GM12878 (cell line): Measurements from ENCODE around the gene GET3. TPM values are rescaled to one million over a fixed set of nuclear protein-coding genes. Genes with fewer than 3 reads are reported as not detected.

ENCODE experiments used
- ATAC-seq: fragments of 200-7000 bp; cut with Tn5 transposase; 3 replicates; pipeline ENCODE4 v1.9.1; 2020; ENCODE audit warnings: mild to moderate bottlenecking, moderate library complexity
- BruUV-seq: library from RNA; stranded (reverse); fragments of 400-500 nt; replicated peaks from 2 replicates; lab custom pipeline; 2021; lab: Mats Ljungman, UMichigan
- CTCF ChIA-PET: fragments of 300-600 bp; sonication (Branson Sonifier 250); formaldehyde crosslinking; extraction: SDS; loops from one replicate; lab custom pipeline; 2021; ENCODE audit warnings: inconsistent platforms; lab: Yijun Ruan, JAX
- POLR2A ChIA-PET: fragments of 350-600 bp; formaldehyde crosslinking; extraction: SDS; loops from one replicate; lab custom pipeline; 2021; ENCODE audit warnings: inconsistent platforms; lab: Charles Lee
- RAD21 ChIA-PET: fragments of 300-600 bp; sonication (Branson Sonifier 250); formaldehyde crosslinking; loops from one replicate; lab custom pipeline; 2023; ENCODE audit warnings: antibody characterized with exemption; ENCODE audit not compliant: unreplicated experiment; lab: Charles Lee
- SMC1A ChIA-PET: fragments of 300-600 bp; sonication (Branson Sonifier 250); formaldehyde crosslinking; loops from one replicate; lab custom pipeline; 2023; ENCODE audit not compliant: unreplicated experiment, uncharacterized antibody; lab: Charles Lee
- DNase-seq: peaks from one replicate; pipeline ENCODE4 v3.0.0-alpha.2; 2011; ENCODE audit warnings: low read depth, low spot score
- FAIRE-seq: peaks from 3 replicates; lab custom pipeline; 2011; peaks lifted over from hg19 to GRCh38; lab: Jason Lieb, UNC
- H2AFZ ChIP-seq: 2 replicates; pipeline ENCODE4 v1.6.0; 2011; ENCODE audit warnings: low read depth, low read length, control low read depth; ENCODE audit not compliant: control insufficient read depth
- H3K27ac ChIP-seq: 2 replicates; pipeline ENCODE4 v1.5.1; 2011; ENCODE audit warnings: control low read depth; ENCODE audit not compliant: control insufficient read depth, insufficient read depth
- H3K27me3 ChIP-seq, 2 experiments: replicated peaks in 1 of 2; 2 replicates each; pipeline versions ENCODE4 v1.6.0 to v1.6.1; 2011; ENCODE audit warnings: low read length in 1 of 2; ENCODE audit not compliant: control insufficient read depth in 2 of 2, insufficient read depth in 2 of 2
- H3K36me3 ChIP-seq, 2 experiments: 2 replicates each; pipeline ENCODE4 v1.5.1; 2011; ENCODE audit warnings: low read length in 1 of 2; ENCODE audit not compliant: control insufficient read depth in 2 of 2, insufficient read depth in 2 of 2
- H3K4me1 ChIP-seq: 2 replicates; pipeline ENCODE4 v1.6.1; 2011; ENCODE audit warnings: mild to moderate bottlenecking, low read length, moderate library complexity, mixed read lengths; ENCODE audit not compliant: control insufficient read depth, insufficient read depth
- H3K4me2 ChIP-seq: 2 replicates; pipeline ENCODE4 v1.6.0; 2011; ENCODE audit warnings: control low read depth; ENCODE audit not compliant: control insufficient read depth, insufficient read depth
- H3K4me3 ChIP-seq: fragments of 200-600 bp; sonication (generic); 2 replicates; pipeline ENCODE4 v1.5.1; 2016
- H3K79me2 ChIP-seq: 2 replicates; pipeline ENCODE4 v1.6.0; 2011; ENCODE audit warnings: low read length; ENCODE audit not compliant: control insufficient read depth, insufficient read depth
- H3K9ac ChIP-seq: 2 replicates; pipeline ENCODE4 v1.8.0; 2011; ENCODE audit warnings: low read length, control low read depth, mixed read lengths; ENCODE audit not compliant: control insufficient read depth, insufficient read depth
- H3K9me3 ChIP-seq: replicated peaks from 3 replicates; pipeline ENCODE4 v1.5.1; 2011; ENCODE audit warnings: mild to moderate bottlenecking, low read length; ENCODE audit not compliant: control insufficient read depth, insufficient read depth
- H4K20me1 ChIP-seq: 2 replicates; pipeline ENCODE4 v1.6.0; 2011; ENCODE audit not compliant: control insufficient read depth, insufficient read depth
- CBFB ChIP-seq: IDR thresholded peaks from 2 replicates; pipeline ENCODE4 v1.6.1; 2016; ENCODE audit warnings: antibody characterized with exemption, low read depth
- CBX3 ChIP-seq: fragments of 200-600 bp; sonication (generic); IDR thresholded peaks from 2 replicates; pipeline ENCODE4 v1.6.1; 2016; ENCODE audit warnings: low read depth, borderline replicate concordance
- EZH2 ChIP-seq: IDR thresholded peaks from 2 replicates; pipeline ENCODE4 v1.6.1; 2012; ENCODE audit warnings: low read depth, mild to moderate bottlenecking, control low read depth, inconsistent platforms, low read length, borderline replicate concordance; ENCODE audit not compliant: control insufficient read depth
- FOS ChIP-seq: IDR thresholded peaks from 3 replicates; pipeline ENCODE4 v1.6.1; 2011; ENCODE audit warnings: borderline replicate concordance; ENCODE audit not compliant: insufficient read length; ENCODE audit errors: extremely low read depth
- KAT2A ChIP-seq: conservative IDR thresholded peaks from 2 replicates; pipeline ENCODE4 v1.6.1; 2011; ENCODE audit warnings: low read depth, low read length; ENCODE audit not compliant: control insufficient read depth
- POU2F2 ChIP-seq: IDR thresholded peaks from 3 replicates; pipeline ENCODE4 v1.6.1; 2011; ENCODE audit warnings: low read depth, mild to moderate bottlenecking, low read length, borderline replicate concordance
- RUNX3 ChIP-seq: IDR thresholded peaks from 2 replicates; pipeline ENCODE4 v1.6.1; 2012; ENCODE audit warnings: low read length, inconsistent platforms
- SMAD5 ChIP-seq: IDR thresholded peaks from 2 replicates; pipeline ENCODE4 v1.6.1; 2016; ENCODE audit warnings: antibody characterized with exemption, low read depth
- SRF ChIP-seq, 2 experiments: IDR thresholded peaks; 2 replicates each; pipeline ENCODE4 v1.6.1; 2011; ENCODE audit warnings: low read depth in 2 of 2, low read length in 2 of 2, mild to moderate bottlenecking in 1 of 2, moderate library complexity in 1 of 2
- SUZ12 ChIP-seq: fragments of 200-600 bp; sonication (generic); IDR thresholded peaks from one replicate; pipeline ENCODE4 v1.6.1; 2018; ENCODE audit warnings: antibody characterized with exemption, mild to moderate bottlenecking; ENCODE audit not compliant: unreplicated experiment
- TCF3 ChIP-seq: IDR thresholded peaks from 2 replicates; pipeline ENCODE4 v1.6.1; 2012; ENCODE audit warnings: low read depth, mild to moderate bottlenecking, low read length, borderline replicate concordance; ENCODE audit not compliant: insufficient read depth
- ZNF622 ChIP-seq: fragments of 450-650 bp; IDR thresholded peaks from 2 replicates; pipeline ENCODE4 v1.6.1; 2017; ENCODE audit warnings: mild to moderate bottlenecking, inconsistent platforms
- WGBS: methylation state at CpG from one replicate; pipeline ENCODE4 v1.1.6; 2016; ENCODE audit warnings: low lambda C conversion rate; ENCODE audit not compliant: insufficient replicate concordance, insufficient coverage; ENCODE audit errors: missing lambda C conversion rate; 5-methylcytosine and 5-hydroxymethylcytosine counted together
- in situ Hi-C: fragments of 300-500 bp; cut with MboI; formaldehyde crosslinking; loops from 9 replicates; pipeline ENCODE4 v1.14.3; 2018; ENCODE audit warnings: mixed read lengths
- intact Hi-C: fragments of 100-400 bp; cut with micrococcal nuclease; formaldehyde crosslinking; loops from one replicate; pipeline ENCODE4 v1.14.2; 2022; ENCODE audit not compliant: unreplicated experiment
- polyA plus RNA-seq, 11 experiments: library from polyadenylated mRNA; depleted of rRNA in 4 of 11; unstranded in 6 of 11; stranded (reverse) in 5 of 11; fragments of >200 nt; fragmentation: Nextera tagmentation in 4 of 11; fragmentation: Illumina TruSeq in 1 of 11; extraction: Ambion mirVana in 4 of 11; extraction: Trizol in 1 of 11; gene quantifications; 1 replicate in 1 of 11; 2 replicates in 10 of 11; pipeline versions ENCODE4 v1.2.1 to v1.2.3, GENCODE V29; 2011 to 2016; ENCODE audit warnings: inconsistent platforms in 2 of 11, missing spikeins in 2 of 11, low read depth in 1 of 11
- total RNA-seq, 4 experiments: library from RNA; depleted of rRNA in 3 of 4; stranded (reverse); fragments of >200 nt in 3 of 4; fragmentation: Illumina TruSeq in 1 of 4; extraction: Trizol in 1 of 4; gene quantifications; 2 replicates each; pipeline versions ENCODE4 v1.2.1 to v1.2.3, GENCODE V29; 2013 to 2021
- TF ChIP-seq, protein P1 (sequence below): fragments of 450-650 bp; IDR thresholded peaks from 2 replicates; pipeline ENCODE4 v1.6.1; 2017; ENCODE audit warnings: borderline replicate concordance
- TF ChIP-seq, protein P2 (sequence below): IDR thresholded peaks from 2 replicates; pipeline ENCODE4 v1.6.1; 2012; ENCODE audit warnings: low read depth, low read length, improper control_type of control experiment
- TF ChIP-seq, protein P3 (sequence below): IDR thresholded peaks from 2 replicates; pipeline ENCODE4 v1.6.1; 2012; ENCODE audit warnings: low read depth, low read length, improper control_type of control experiment
- TF ChIP-seq, protein P4 (sequence below): fragments of 450-650 bp; conservative IDR thresholded peaks from 2 replicates; pipeline ENCODE4 v1.6.1; 2017; ENCODE audit warnings: mild to moderate bottlenecking, moderate library complexity

The GET3 gene
- total and polyA plus RNA-seq, 10 of the 15 experiments (the other 5 are each of a cell fraction or from before 2014, with no cell fraction given) = 14.5 to 144 (median 97.2) TPM

DNA sequence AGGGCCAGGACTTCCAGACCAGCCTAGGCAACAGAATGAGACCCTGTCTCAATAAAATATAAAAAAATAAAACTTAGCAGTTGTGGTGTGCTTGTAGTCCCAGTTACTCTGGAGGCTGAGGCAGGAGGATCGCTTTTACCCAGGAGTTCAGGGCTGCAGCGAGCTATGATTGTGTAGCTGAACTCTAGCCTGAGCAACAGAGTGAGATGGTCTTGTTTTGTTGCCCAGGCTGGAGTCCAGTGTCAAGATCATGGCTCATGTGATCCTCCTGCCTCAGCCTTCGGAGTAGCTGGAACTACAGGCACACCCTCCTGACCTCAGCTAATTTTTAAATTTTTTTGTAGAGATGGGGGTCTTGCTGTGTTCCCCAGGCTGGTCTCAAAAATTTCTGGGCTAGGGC, 49.7 kb downstream of the GET3 start:
- H3K4me1 ChIP-seq = peaks cover 68% of the 10 kb centered on the region
- H3K27me3 ChIP-seq = no peaks in the 10 kb centered on the region
- no peak overlapping the region for H3K9ac ChIP-seq
- H2AFZ ChIP-seq = no peak overlapping the region
- BruUV-seq = no TSS peak
- no peak overlapping the region for H3K4me3 ChIP-seq
- intact Hi-C loops (loop anchor here (5.0 to 10.0 kb wide), 2 partner anchors 150 to 1692 kb away; partner anchors contain the start of gene CALR), in situ Hi-C loops (no loop called here)
- peaks cover 27% of the 10 kb centered on the region for H3K79me2 ChIP-seq
- ATAC-seq = no peak
- ChIA-PET SMC1A (interaction anchor here (0.7 to 4.1 kb wide), 3 partner anchors 9 to 321 kb away, joined by 3 to 28 read pairs (median 4); no protein-coding TSS in a partner anchor), POLR2A (interaction anchor here (0.6 to 3.4 kb wide), 4 partner anchors 8 to 1188 kb away, joined by 3 to 66 read pairs (median 8); no protein-coding TSS in a partner anchor), RAD21 (interaction anchor here (1.7 to 4.5 kb wide), 2 partner anchors 9 kb away, joined by 5 to 49 read pairs; no protein-coding TSS in a partner anchor), CTCF (interaction anchor here (0.7 to 4.2 kb wide), 3 partner anchors 9 to 63 kb away, joined by 3 to 44 read pairs (median 22); no protein-coding TSS in a partner anchor)
- no peak for DNase-seq
- no peaks in the 10 kb centered on the region for H3K9me3 ChIP-seq
- no peak overlapping the region for H3K4me2 ChIP-seq
- WGBS = 88% methylated on average over 3 of the region's 3 CpGs
- no peaks in the 10 kb centered on the region for H3K36me3 ChIP-seq
- no peaks in the 10 kb centered on the region for H4K20me1 ChIP-seq
- FAIRE-seq = no peak
- TF ChIP-seq, protein P1, sequence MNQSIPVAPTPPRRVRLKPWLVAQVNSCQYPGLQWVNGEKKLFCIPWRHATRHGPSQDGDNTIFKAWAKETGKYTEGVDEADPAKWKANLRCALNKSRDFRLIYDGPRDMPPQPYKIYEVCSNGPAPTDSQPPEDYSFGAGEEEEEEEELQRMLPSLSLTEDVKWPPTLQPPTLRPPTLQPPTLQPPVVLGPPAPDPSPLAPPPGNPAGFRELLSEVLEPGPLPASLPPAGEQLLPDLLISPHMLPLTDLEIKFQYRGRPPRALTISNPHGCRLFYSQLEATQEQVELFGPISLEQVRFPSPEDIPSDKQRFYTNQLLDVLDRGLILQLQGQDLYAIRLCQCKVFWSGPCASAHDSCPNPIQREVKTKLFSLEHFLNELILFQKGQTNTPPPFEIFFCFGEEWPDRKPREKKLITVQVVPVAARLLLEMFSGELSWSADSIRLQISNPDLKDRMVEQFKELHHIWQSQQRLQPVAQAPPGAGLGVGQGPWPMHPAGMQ = no peak
- TF ChIP-seq EZH2 (no peak), SUZ12 (no peak), KAT2A (no peak), TCF3 (no peak), ZNF622 (no peak), POU2F2 (no peak), CBX3 (no peak), RUNX3 (no peak), SRF (IDR thresholded peaks at IDR 0.05; ENCODE audit: low read depth in 2 of 2, low read length in 2 of 2) (no peak), SMAD5 (no peak), CBFB (no peak), FOS (no peak)
- TF ChIP-seq, protein P2, sequence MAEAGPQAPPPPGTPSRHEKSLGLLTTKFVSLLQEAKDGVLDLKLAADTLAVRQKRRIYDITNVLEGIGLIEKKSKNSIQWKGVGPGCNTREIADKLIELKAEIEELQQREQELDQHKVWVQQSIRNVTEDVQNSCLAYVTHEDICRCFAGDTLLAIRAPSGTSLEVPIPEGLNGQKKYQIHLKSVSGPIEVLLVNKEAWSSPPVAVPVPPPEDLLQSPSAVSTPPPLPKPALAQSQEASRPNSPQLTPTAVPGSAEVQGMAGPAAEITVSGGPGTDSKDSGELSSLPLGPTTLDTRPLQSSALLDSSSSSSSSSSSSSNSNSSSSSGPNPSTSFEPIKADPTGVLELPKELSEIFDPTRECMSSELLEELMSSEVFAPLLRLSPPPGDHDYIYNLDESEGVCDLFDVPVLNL = no peak
- TF ChIP-seq, protein P3, sequence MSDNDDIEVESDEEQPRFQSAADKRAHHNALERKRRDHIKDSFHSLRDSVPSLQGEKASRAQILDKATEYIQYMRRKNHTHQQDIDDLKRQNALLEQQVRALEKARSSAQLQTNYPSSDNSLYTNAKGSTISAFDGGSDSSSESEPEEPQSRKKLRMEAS = no peak
- TF ChIP-seq, protein P4, sequence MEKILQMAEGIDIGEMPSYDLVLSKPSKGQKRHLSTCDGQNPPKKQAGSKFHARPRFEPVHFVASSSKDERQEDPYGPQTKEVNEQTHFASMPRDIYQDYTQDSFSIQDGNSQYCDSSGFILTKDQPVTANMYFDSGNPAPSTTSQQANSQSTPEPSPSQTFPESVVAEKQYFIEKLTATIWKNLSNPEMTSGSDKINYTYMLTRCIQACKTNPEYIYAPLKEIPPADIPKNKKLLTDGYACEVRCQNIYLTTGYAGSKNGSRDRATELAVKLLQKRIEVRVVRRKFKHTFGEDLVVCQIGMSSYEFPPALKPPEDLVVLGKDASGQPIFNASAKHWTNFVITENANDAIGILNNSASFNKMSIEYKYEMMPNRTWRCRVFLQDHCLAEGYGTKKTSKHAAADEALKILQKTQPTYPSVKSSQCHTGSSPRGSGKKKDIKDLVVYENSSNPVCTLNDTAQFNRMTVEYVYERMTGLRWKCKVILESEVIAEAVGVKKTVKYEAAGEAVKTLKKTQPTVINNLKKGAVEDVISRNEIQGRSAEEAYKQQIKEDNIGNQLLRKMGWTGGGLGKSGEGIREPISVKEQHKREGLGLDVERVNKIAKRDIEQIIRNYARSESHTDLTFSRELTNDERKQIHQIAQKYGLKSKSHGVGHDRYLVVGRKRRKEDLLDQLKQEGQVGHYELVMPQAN = no peak
- H3K27ac ChIP-seq = peak overlapping the region; percentile 97
